ENCODE measurements around the gene STIM1. TPM values are rescaled to one million over a fixed set of nuclear protein-coding genes. Genes with fewer than 3 reads are reported as not detected.

Gene STIM1
- total and polyA plus RNA-seq, 4 donors = 32.1 to 51.5 (median 41.6) TPM

GRCh38 chr11:4134806-4135205, 279.3 kb downstream of the STIM1 start:
- no peak overlapping the region for H3K27ac ChIP-seq (ENCODE audit: low read depth, low read length)
- H3K4me1 ChIP-seq (ENCODE audit: control insufficient read depth, insufficient read depth, low read length) = no peaks in the 10 kb centered on the region
- no peak overlapping the region for H3K4me3 ChIP-seq (ENCODE audit: low read depth, low read length)
- no peak for DNase-seq (ENCODE audit: low read depth in 4 of 6, low spot score in 6 of 6)
- H3K9me3 ChIP-seq (ENCODE audit: control insufficient read depth, insufficient read depth, low read length) = no peaks in the 10 kb centered on the region
- no peaks in the 10 kb centered on the region for H3K27me3 ChIP-seq (ENCODE audit: control insufficient read depth, insufficient read depth, low read length)
- peaks cover 16% of the 10 kb centered on the region for H3K36me3 ChIP-seq (ENCODE audit: control insufficient read depth, insufficient read depth, low read length)

GRCh38 chr11:4138497-4138896, 283.0 kb downstream of the STIM1 start:
- peaks cover 13% of the 10 kb centered on the region for H3K36me3 ChIP-seq (ENCODE audit: control insufficient read depth, insufficient read depth, low read length)

GRCh38 chr11:4140067-4140636, 284.7 kb downstream of the STIM1 start:
- Histone ChIP-seq H3K4me1 (ENCODE audit: control insufficient read depth, insufficient read depth, low read length) (no peaks in the 10 kb centered on the region), H3K27me3 (ENCODE audit: control insufficient read depth, insufficient read depth, low read length) (no peaks in the 10 kb centered on the region), H3K36me3 (ENCODE audit: control insufficient read depth, insufficient read depth, low read length) (peaks cover 11% of the 10 kb centered on the region), H3K27ac (ENCODE audit: low read depth, low read length) (no peak overlapping the region), H3K9me3 (ENCODE audit: control insufficient read depth, insufficient read depth, low read length) (peaks cover 3% of the 10 kb centered on the region), H3K4me3 (ENCODE audit: low read depth, low read length) (no peak overlapping the region)
- DNase-seq (ENCODE audit: low read depth in 4 of 6, low spot score in 6 of 6) = no peak
- WGBS (ENCODE audit: insufficient coverage) = 100% methylated on average over 2 of the region's 2 CpGs

More at GRCh38 chr11:4138497-4138896, 283.0 kb downstream of the STIM1 start:
- H3K4me3 ChIP-seq (ENCODE audit: low read depth, low read length) = no peak overlapping the region
- H3K4me1 ChIP-seq (ENCODE audit: control insufficient read depth, insufficient read depth, low read length) = no peaks in the 10 kb centered on the region
- DNase-seq (ENCODE audit: low read depth in 4 of 6, low spot score in 6 of 6) = no peak
- peaks cover 3% of the 10 kb centered on the region for H3K9me3 ChIP-seq (ENCODE audit: control insufficient read depth, insufficient read depth, low read length)
- no CpG with 5 or more reads among the region's 1 CpG for WGBS (ENCODE audit: insufficient coverage)
- no peak overlapping the region for H3K27ac ChIP-seq (ENCODE audit: low read depth, low read length)
- no peaks in the 10 kb centered on the region for H3K27me3 ChIP-seq (ENCODE audit: control insufficient read depth, insufficient read depth, low read length)

Small RNA genes within 50 kb of the gene (small RNA-seq; reads per million reads assigned to genes)
- gene AC087441.2 (ENCODE audit: low replicate concordance) = not detected
- gene RF00409 (ENCODE audit: low replicate concordance) = not detected
- gene RPS29P20 (ENCODE audit: low replicate concordance) = not detected

Other genes starting within 250 kb of the STIM1 start
- 1 to 10 TPM in 1 of 2 donors, under 1 TPM in 1; 0.40 to 2.1 TPM for gene ART5, start 213.7 kb upstream of the STIM1 start, total RNA-seq
- gene ART5, start 213.7 kb upstream of the STIM1 start, polyA plus RNA-seq (ENCODE audit: insufficient read length in 2 of 2) = under 1 TPM; 0.36 to 0.62 TPM
- not detected for gene ART1, start 210.5 kb upstream of the STIM1 start, total RNA-seq
- not detected for gene ART1, start 210.5 kb upstream of the STIM1 start, polyA plus RNA-seq (ENCODE audit: insufficient read length in 2 of 2)
- 1 to 10 TPM in 1 of 2 donors, under 1 TPM in 1; 0.40 to 1.8 TPM for gene CHRNA10, start 184.3 kb upstream of the STIM1 start, total RNA-seq
- 1 to 10 TPM; 1.3 to 2.6 TPM for gene CHRNA10, start 184.3 kb upstream of the STIM1 start, polyA plus RNA-seq (ENCODE audit: insufficient read length in 2 of 2)
- gene NUP98, start 58.1 kb upstream of the STIM1 start, total RNA-seq = 10 to 100 TPM; 65.7 to 72.7 TPM
- 10 to 100 TPM; 36.0 to 38.4 TPM for gene NUP98, start 58.1 kb upstream of the STIM1 start, polyA plus RNA-seq (ENCODE audit: insufficient read length in 2 of 2)
- gene PGAP2, start 47.1 kb upstream of the STIM1 start, total RNA-seq = 10 to 100 TPM in 1 of 2 donors, 1 to 10 TPM in 1; 9.5 to 13.1 TPM
- gene PGAP2, start 47.1 kb upstream of the STIM1 start, polyA plus RNA-seq (ENCODE audit: insufficient read length in 2 of 2) = 10 to 100 TPM; 29.3 to 46.5 TPM
- gene RHOG, start 14.7 kb upstream of the STIM1 start, total RNA-seq = 10 to 100 TPM in 1 of 2 donors, 1 to 10 TPM in 1; 5.8 to 12.5 TPM
- 10 to 100 TPM; 26.5 to 31.1 TPM for gene RHOG, start 14.7 kb upstream of the STIM1 start, polyA plus RNA-seq (ENCODE audit: insufficient read length in 2 of 2)
- gene RRM1, start 239.1 kb downstream of the STIM1 start, total RNA-seq = 10 to 100 TPM; 64.0 to 65.8 TPM
- gene RRM1, start 239.1 kb downstream of the STIM1 start, polyA plus RNA-seq (ENCODE audit: insufficient read length in 2 of 2) = 10 to 100 TPM; 45.6 to 60.4 TPM